ENCODE results near the gene SHISA6. TPM values are rescaled to one million over a fixed set of nuclear protein-coding genes. Genes with fewer than 3 reads are reported as not detected.

SHISA6 gene
- total and polyA plus RNA-seq, 5 donors from 2014 or later, result not detected

DNA sequence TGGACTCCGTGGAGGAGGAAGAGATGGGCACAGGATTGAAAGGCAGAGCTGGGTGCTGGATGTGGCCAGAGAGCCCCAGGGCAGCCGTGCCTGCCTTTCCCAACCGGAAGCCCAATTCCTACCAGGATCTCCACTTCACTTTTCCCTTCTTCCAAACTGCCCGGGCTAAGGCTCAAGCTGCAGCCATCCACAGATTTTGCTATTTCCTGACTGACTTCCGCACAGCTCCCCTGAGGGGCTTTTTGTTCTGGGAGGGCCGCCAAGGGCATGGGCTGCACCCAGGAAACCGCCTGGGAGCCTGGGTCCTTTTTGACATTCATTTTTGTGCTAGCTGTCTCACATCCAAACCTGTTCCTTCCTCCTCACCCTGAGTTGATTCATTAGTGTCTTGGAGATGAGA, 4.2 kb downstream of the SHISA6 start:
- no peak overlapping the region for H3K4me3 Mint-ChIP-seq
- Histone ChIP-seq H3K9me3 (ENCODE audit: control insufficient read depth in 2 of 2, low read length in 2 of 2) (no peaks in the 10 kb centered on the region), H3K27me3 (ENCODE audit: control insufficient read depth, insufficient read depth, low read length) (peaks cover 5% of the 10 kb centered on the region), H3K4me3 (ENCODE audit: low read depth, low read length) (no peak overlapping the region), H3K4me1 (ENCODE audit: control insufficient read depth, insufficient read depth, low read length, poor library complexity, severe bottlenecking) (no peaks in the 10 kb centered on the region), H3K27ac (ENCODE audit: insufficient read depth, low read length, poor library complexity, severe bottlenecking) (no peak overlapping the region), H3K36me3 (ENCODE audit: control insufficient read depth, insufficient read depth, low read length) (no peaks in the 10 kb centered on the region)
- H3K36me3 Mint-ChIP-seq, result no peaks in the 10 kb centered on the region
- DNase-seq (no peak), ATAC-seq (ENCODE audit: low read depth in 2 of 2) (no peak)
- peaks cover 0 to 3% (median 0%) of the 10 kb centered on the region in 4 donors for H3K4me1 Mint-ChIP-seq
- peaks cover 0 to 3% (median 0%) of the 10 kb centered on the region in 7 donors for H3K9me3 Mint-ChIP-seq
- peaks cover 22% of the 10 kb centered on the region for H3K27me3 Mint-ChIP-seq
- H3K27ac Mint-ChIP-seq, result no peak overlapping the region

DNA sequence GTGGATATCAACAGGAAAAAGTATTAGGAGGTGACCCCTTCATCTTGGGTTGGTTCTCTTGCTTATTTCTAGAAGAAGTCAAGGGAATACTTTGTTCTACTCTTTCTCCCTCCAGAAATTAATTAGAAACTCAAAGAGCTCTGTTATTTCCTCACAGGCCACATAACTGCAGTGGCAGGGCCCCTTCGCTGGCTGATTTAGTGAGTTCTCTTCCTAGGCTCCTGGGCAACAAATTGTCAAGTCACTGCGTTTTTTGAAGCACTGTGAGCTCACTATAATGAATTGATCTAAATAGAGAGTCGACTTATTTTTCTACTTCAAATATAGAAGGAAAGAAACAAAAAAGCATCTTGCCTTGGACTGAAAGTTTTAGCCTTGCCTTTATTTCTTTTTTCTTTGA, 4.8 kb downstream of the SHISA6 start:
- Mint-ChIP-seq H3K4me1 (peaks cover 0 to 3% (median 0%) of the 10 kb centered on the region in 4 donors), H3K36me3 (no peaks in the 10 kb centered on the region), H3K27me3 (peaks cover 22% of the 10 kb centered on the region), H3K9me3 (peaks cover 0 to 3% (median 0%) of the 10 kb centered on the region in 7 donors), H3K27ac (no peak overlapping the region), H3K4me3 (no peak overlapping the region)
- no peak for DNase-seq
- Histone ChIP-seq H3K4me1 (ENCODE audit: control insufficient read depth, insufficient read depth, low read length, poor library complexity, severe bottlenecking) (no peaks in the 10 kb centered on the region), H3K4me3 (ENCODE audit: low read depth, low read length) (no peak overlapping the region), H3K36me3 (ENCODE audit: control insufficient read depth, insufficient read depth, low read length) (no peaks in the 10 kb centered on the region), H3K9me3 (ENCODE audit: control insufficient read depth in 2 of 2, low read length in 2 of 2) (no peaks in the 10 kb centered on the region), H3K27me3 (ENCODE audit: control insufficient read depth, insufficient read depth, low read length) (peaks cover 5% of the 10 kb centered on the region), H3K27ac (ENCODE audit: insufficient read depth, low read length, poor library complexity, severe bottlenecking) (no peak overlapping the region)
- ATAC-seq (ENCODE audit: low read depth in 2 of 2), result no peak

DNA sequence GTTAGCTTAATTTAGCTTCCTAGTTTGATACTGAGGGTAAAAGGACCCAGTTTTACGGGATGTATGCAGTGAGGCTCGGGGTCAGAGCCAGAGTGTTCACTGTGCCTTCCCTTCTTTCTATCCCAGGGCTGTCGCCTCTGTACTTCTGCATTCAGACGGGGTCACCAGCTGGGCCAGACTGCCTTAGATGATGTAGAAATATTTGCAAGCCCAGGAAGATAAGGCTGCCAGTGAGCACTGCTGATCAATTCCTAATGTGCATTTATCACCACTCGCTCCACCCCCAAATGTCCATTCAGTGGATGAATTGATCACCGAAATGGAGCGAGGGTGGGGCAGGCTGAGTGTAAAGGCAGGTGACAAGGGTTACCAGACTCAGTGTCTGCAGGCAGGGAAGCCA, 9.1 kb downstream of the SHISA6 start:
- no peaks in the 10 kb centered on the region for H3K4me1 Mint-ChIP-seq
- H3K36me3 Mint-ChIP-seq, result no peaks in the 10 kb centered on the region
- ATAC-seq (ENCODE audit: low read depth in 2 of 2), result no peak
- no peaks in the 10 kb centered on the region for H3K4me1 ChIP-seq (ENCODE audit: control insufficient read depth, insufficient read depth, low read length, poor library complexity, severe bottlenecking)
- no peak for DNase-seq
- H3K27ac Mint-ChIP-seq, result no peak overlapping the region
- no peaks in the 10 kb centered on the region for H3K27me3 ChIP-seq (ENCODE audit: control insufficient read depth, insufficient read depth, low read length)
- no peaks in the 10 kb centered on the region for H3K9me3 ChIP-seq (ENCODE audit: control insufficient read depth in 2 of 2, low read length in 2 of 2)
- H3K27me3 Mint-ChIP-seq, result peaks cover 5% of the 10 kb centered on the region
- peaks cover 0 to 6% (median 2%) of the 10 kb centered on the region in 7 donors for H3K9me3 Mint-ChIP-seq
- no peak overlapping the region for H3K27ac ChIP-seq (ENCODE audit: insufficient read depth, low read length, poor library complexity, severe bottlenecking)
- no peak overlapping the region for H3K4me3 ChIP-seq (ENCODE audit: low read depth, low read length)
- H3K4me3 Mint-ChIP-seq, result no peak overlapping the region
- no peaks in the 10 kb centered on the region for H3K36me3 ChIP-seq (ENCODE audit: control insufficient read depth, insufficient read depth, low read length)

DNA sequence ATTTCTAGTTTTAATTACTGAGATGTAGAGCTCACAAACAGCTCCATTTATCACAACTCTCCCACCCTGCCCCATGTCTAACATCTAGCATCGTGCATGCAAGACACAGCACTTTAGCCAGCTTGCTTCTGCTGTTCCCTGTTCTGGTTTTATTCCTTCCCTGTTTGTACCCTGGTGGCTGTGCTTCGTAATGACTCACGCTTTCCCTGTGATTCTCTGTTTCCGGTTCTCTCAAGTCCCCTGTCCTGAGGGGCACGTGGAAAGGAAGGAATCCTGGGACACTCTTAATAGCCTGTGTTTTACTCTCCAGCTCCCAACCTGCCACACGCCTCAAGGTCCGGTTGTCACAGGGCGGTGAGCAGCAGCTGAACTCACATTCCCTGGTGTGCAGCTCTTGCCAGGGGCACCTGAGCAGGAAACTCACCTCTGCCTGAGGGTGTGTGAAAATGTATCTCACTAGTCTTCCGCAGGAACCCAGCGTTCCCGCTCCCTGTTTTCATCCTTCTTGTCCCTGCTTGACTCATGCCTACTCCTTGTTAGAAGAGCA, 10.6 kb downstream of the SHISA6 start:
- H3K27ac ChIP-seq (ENCODE audit: insufficient read depth, low read length, poor library complexity, severe bottlenecking), result no peak overlapping the region
- DNase-seq (no peak), ATAC-seq (ENCODE audit: low read depth in 2 of 2) (no peak)
- no peak overlapping the region for H3K4me3 ChIP-seq (ENCODE audit: low read depth, low read length)
- H3K36me3 ChIP-seq (ENCODE audit: control insufficient read depth, insufficient read depth, low read length), result no peaks in the 10 kb centered on the region
- no peaks in the 10 kb centered on the region for H3K9me3 ChIP-seq (ENCODE audit: control insufficient read depth in 2 of 2, low read length in 2 of 2)
- H3K4me3 Mint-ChIP-seq, result no peak overlapping the region
- no peak overlapping the region for H3K27ac Mint-ChIP-seq
- peaks cover 0 to 8% (median 2%) of the 10 kb centered on the region in 7 donors for H3K9me3 Mint-ChIP-seq
- H3K36me3 Mint-ChIP-seq, result no peaks in the 10 kb centered on the region
- no peaks in the 10 kb centered on the region for H3K27me3 ChIP-seq (ENCODE audit: control insufficient read depth, insufficient read depth, low read length)
- no peaks in the 10 kb centered on the region for H3K4me1 ChIP-seq (ENCODE audit: control insufficient read depth, insufficient read depth, low read length, poor library complexity, severe bottlenecking)
- no peaks in the 10 kb centered on the region for H3K4me1 Mint-ChIP-seq
- H3K27me3 Mint-ChIP-seq, result peaks cover 5% of the 10 kb centered on the region

DNA sequence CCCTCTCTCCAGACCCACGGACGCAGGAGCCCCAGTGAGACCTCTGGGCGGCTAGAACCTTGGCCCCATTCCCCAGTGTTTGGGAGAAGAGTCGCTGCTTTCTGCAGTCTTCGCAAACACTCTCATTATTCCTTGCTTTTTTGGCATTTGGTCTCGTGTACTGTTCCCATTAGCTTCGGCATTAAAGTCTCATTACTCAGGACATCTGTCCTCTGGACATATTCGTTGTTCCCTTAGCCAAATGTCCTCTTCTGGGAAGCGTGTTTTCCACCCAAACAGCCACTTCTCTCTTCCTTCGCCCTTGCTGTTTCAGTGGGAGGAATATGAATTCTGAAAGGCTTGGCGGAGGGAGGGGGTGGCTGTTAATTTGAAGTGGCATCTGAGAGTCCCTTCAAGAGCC, 11.1 kb downstream of the SHISA6 start:
- H3K27me3 ChIP-seq (ENCODE audit: control insufficient read depth, insufficient read depth, low read length), result no peaks in the 10 kb centered on the region
- no peaks in the 10 kb centered on the region for H3K36me3 ChIP-seq (ENCODE audit: control insufficient read depth, insufficient read depth, low read length)
- no peaks in the 10 kb centered on the region for H3K4me1 Mint-ChIP-seq
- H3K36me3 Mint-ChIP-seq, result no peaks in the 10 kb centered on the region
- DNase-seq (no peak), ATAC-seq (ENCODE audit: low read depth in 2 of 2) (no peak)
- peaks cover 0 to 10% (median 2%) of the 10 kb centered on the region in 7 donors for H3K9me3 Mint-ChIP-seq
- H3K27ac ChIP-seq (ENCODE audit: insufficient read depth, low read length, poor library complexity, severe bottlenecking), result no peak overlapping the region
- peaks cover 5% of the 10 kb centered on the region for H3K27me3 Mint-ChIP-seq
- H3K4me3 Mint-ChIP-seq, result no peak overlapping the region
- H3K4me3 ChIP-seq (ENCODE audit: low read depth, low read length), result no peak overlapping the region
- H3K27ac Mint-ChIP-seq, result no peak overlapping the region
- no peaks in the 10 kb centered on the region for H3K4me1 ChIP-seq (ENCODE audit: control insufficient read depth, insufficient read depth, low read length, poor library complexity, severe bottlenecking)
- H3K9me3 ChIP-seq (ENCODE audit: control insufficient read depth in 2 of 2, low read length in 2 of 2), result no peaks in the 10 kb centered on the region

DNA sequence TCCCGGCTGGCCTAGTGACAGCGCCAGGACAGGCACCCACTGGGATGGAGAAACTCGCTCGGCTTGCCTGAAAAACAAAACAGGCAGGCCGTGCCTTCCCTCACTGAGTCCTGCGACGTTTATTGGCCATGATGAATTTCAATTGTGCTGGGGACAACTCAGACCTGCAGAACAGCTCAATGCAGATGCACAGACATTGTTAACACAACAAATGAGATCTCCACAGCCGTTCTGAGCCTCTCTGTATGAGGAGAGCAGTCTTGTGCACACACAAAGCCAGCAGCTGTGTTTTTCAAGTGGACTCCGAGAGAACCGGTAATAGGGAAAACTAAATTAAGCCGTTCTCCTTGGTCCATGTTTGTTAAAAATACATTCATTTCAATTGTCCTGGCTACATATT, 15.9 kb downstream of the SHISA6 start:
- no peak overlapping the region for H3K27ac Mint-ChIP-seq
- ATAC-seq (ENCODE audit: low read depth in 2 of 2) (no peak), DNase-seq (no peak)
- Histone ChIP-seq H3K27ac (ENCODE audit: insufficient read depth, low read length, poor library complexity, severe bottlenecking) (no peak overlapping the region), H3K27me3 (ENCODE audit: control insufficient read depth, insufficient read depth, low read length) (no peaks in the 10 kb centered on the region), H3K36me3 (ENCODE audit: control insufficient read depth, insufficient read depth, low read length) (no peaks in the 10 kb centered on the region), H3K9me3 (ENCODE audit: control insufficient read depth in 2 of 2, low read length in 2 of 2) (no peaks in the 10 kb centered on the region), H3K4me1 (ENCODE audit: control insufficient read depth, insufficient read depth, low read length, poor library complexity, severe bottlenecking) (no peaks in the 10 kb centered on the region), H3K4me3 (ENCODE audit: low read depth, low read length) (no peak overlapping the region)
- no peaks in the 10 kb centered on the region for H3K36me3 Mint-ChIP-seq
- no peaks in the 10 kb centered on the region for H3K4me1 Mint-ChIP-seq
- no peaks in the 10 kb centered on the region for H3K27me3 Mint-ChIP-seq
- H3K4me3 Mint-ChIP-seq, result no peak overlapping the region
- H3K9me3 Mint-ChIP-seq, result peaks cover 0 to 10% (median 2%) of the 10 kb centered on the region in 7 donors

DNA sequence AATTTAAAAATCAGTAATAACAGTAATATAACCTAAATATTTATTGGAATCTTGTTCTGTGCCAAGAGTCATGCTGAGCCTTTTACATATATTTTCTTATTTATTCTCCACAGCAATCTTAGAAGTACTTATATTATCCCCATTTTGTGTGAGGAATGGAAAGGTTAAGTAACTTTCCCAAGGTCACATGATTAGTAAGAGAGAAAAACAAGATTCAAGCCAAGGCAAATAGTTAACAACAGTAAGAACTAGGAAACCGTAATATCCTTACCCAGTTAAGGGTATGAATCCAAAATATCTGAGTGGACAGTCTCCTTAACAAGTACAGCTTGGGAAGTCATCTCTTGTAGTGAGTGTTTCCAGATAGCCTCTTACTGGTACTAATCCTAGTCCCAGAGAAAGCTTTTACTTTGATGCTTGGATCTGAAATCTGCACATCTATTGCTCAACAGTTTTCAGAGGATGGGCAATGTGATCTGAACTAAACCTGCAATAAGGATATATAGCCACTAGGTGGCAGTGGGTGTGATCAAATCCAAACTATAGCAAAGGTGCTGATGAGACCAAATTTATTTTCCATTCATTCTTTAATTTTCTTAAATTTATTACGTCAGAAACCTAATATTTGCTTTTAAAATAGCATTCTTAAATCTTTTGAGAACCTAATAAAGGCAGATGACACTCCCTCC, 23.3 kb downstream of the SHISA6 start:
- peaks cover 4 to 17% (median 10%) of the 10 kb centered on the region in 7 donors for H3K9me3 Mint-ChIP-seq
- ATAC-seq (ENCODE audit: low read depth in 2 of 2), result no peak
- Histone ChIP-seq H3K4me1 (ENCODE audit: control insufficient read depth, insufficient read depth, low read length, poor library complexity, severe bottlenecking) (no peaks in the 10 kb centered on the region), H3K4me3 (ENCODE audit: low read depth, low read length) (no peak overlapping the region), H3K36me3 (ENCODE audit: control insufficient read depth, insufficient read depth, low read length) (no peaks in the 10 kb centered on the region), H3K9me3 (ENCODE audit: control insufficient read depth in 2 of 2, low read length in 2 of 2) (peaks cover 5 to 7% of the 10 kb centered on the region in 2 experiments), H3K27me3 (ENCODE audit: control insufficient read depth, insufficient read depth, low read length) (no peaks in the 10 kb centered on the region), H3K27ac (ENCODE audit: insufficient read depth, low read length, poor library complexity, severe bottlenecking) (no peak overlapping the region)
- H3K27ac Mint-ChIP-seq, result no peak overlapping the region
- DNase-seq, result no peak
- H3K4me3 Mint-ChIP-seq, result no peak overlapping the region
- H3K36me3 Mint-ChIP-seq, result no peaks in the 10 kb centered on the region
- H3K27me3 Mint-ChIP-seq, result no peaks in the 10 kb centered on the region
- no peaks in the 10 kb centered on the region for H3K4me1 Mint-ChIP-seq

DNA sequence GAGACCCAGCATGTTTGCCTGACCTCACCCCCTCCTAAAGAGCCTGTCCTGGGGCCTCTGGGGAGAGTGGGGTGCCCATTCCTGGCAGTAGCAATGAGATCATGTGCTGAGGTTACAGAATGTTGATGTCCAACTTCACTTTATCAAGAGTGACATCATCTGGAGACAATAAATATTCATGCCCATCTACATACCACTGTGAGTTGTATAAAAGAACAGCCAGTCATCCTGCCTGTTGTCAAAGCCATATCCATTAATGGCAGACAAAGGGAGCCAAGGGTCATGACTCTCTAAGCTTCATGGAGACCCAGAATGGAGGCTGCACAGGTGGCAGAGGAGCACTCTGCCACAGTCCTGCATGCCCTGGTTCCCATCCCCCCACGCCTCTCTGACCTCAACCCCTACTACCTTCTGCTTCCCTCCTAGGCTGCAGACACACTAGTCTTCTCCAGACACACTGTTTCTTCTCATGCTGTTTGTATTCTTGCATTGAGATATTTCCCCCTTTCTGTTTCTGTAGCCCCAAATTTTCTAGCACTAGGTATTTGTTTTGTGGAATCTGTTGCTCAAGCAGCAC, 27.1 kb downstream of the SHISA6 start:
- H3K27ac Mint-ChIP-seq, result no peak overlapping the region
- Histone ChIP-seq H3K4me1 (ENCODE audit: control insufficient read depth, insufficient read depth, low read length, poor library complexity, severe bottlenecking) (no peaks in the 10 kb centered on the region), H3K27ac (ENCODE audit: insufficient read depth, low read length, poor library complexity, severe bottlenecking) (no peak overlapping the region), H3K4me3 (ENCODE audit: low read depth, low read length) (no peak overlapping the region), H3K9me3 (ENCODE audit: control insufficient read depth in 2 of 2, low read length in 2 of 2) (peaks cover 5 to 7% of the 10 kb centered on the region in 2 experiments), H3K36me3 (ENCODE audit: control insufficient read depth, insufficient read depth, low read length) (no peaks in the 10 kb centered on the region), H3K27me3 (ENCODE audit: control insufficient read depth, insufficient read depth, low read length) (no peaks in the 10 kb centered on the region)
- no peak for ATAC-seq (ENCODE audit: low read depth in 2 of 2)
- DNase-seq, result no peak
- H3K27me3 Mint-ChIP-seq, result no peaks in the 10 kb centered on the region
- H3K4me1 Mint-ChIP-seq, result no peaks in the 10 kb centered on the region
- H3K36me3 Mint-ChIP-seq, result no peaks in the 10 kb centered on the region
- H3K4me3 Mint-ChIP-seq, result no peak overlapping the region
- H3K9me3 Mint-ChIP-seq, result peaks cover 3 to 20% (median 8%) of the 10 kb centered on the region in 7 donors
